ENCODE results near the gene CPNE4.
A peak's percentile ranks its signal among the peaks of the same experiment; 100 is the strongest.

Gene CPNE4

GRCh38 chr3:131796558-131797198 is 238.1 kb downstream of the CPNE4 start:
- no peak for DNase-seq (ENCODE audit: low spot score)

- DNase-seq (ENCODE audit: low spot score): no peak
Measured at GRCh38 chr3:131796111-131796510, 238.7 kb downstream of the CPNE4 start.

DNA sequence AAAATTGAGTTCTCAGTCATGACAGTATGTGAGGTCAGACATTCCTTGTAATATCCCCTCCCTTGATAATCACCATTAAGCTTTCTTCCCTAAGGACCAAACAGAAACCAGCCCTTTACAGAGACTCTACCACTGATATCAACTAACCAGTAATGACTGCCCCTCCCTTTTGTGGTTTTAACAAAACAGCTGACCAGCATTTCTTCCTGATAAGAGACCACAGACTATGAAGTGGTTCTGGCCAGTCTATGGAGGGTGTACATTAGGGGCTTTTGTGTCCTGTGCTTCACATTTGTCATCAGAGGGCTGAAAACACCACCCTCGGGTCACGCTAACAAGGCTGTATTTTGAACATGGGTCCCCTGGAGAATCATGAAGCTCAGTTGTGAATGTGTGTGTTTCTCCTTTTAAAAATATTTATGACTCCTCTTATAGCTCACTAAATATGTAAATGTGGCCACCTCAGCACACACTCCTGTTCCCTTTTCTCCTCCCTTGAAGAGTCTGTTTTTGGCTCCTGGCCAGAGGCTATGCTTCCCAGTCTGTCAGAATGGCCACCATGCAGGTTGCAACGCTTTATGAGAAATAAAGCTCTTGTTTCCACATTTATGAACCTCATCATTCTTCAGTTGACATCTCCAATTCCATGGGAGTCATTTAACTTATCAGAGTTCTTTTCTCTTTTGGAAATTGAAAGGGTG is 239.3 kb downstream of the CPNE4 start:
- peak; percentile 60 for DNase-seq (ENCODE audit: low spot score)

DNA sequence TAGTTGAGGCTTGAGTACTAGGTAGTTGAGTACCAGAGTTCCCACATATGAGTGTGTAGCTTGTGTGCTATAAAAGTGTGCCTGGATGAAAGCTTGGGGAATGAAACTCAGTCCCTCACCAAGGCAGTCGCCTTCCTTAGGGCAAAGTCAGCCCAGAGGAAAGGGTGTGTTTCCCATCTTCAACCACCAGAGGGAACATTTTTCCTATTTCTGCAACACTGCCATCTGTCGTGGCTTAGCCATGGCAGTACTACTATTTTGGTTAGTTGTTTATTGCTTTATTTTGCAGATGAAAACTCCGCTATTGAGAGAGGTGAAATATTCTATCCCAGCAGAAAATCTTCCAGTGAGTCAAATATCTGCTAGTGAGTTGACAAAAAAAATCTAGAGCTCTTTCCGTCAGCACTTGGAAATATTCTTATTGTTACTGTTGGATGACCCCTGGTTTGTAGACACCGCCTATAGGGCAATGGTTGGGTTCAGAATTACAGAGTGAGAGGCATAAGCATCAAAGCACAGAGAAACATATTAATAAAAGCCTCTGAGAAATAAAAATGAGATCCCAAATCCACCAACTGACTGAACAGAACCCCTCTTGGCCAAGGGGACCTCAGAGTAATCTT is 239.9 kb downstream of the CPNE4 start:
- DNase-seq (ENCODE audit: low spot score): peak; percentile 77

GRCh38 chr3:131793870-131794269 is 240.9 kb downstream of the CPNE4 start:
- DNase-seq (ENCODE audit: low spot score): no peak

DNA sequence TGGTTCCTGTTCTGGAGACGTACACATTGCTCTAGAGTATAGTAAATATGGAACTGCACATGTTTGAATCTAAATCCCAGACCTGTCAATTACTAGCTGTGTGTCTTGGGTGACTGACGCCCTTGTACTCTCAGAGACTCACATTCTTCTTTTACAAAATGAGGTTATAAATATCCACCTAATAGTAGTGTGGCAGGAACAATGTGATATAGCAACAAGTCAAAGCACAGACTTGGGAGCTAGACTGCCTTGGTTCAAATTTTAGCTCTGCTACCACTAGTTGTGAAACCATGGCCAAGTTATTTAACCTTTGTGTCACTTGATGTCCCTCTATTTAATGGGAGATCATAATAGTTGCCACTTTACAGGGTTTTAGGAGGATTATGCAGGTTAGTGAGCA is 245.6 kb downstream of the CPNE4 start:
- no peak for DNase-seq (ENCODE audit: low spot score)

DNA sequence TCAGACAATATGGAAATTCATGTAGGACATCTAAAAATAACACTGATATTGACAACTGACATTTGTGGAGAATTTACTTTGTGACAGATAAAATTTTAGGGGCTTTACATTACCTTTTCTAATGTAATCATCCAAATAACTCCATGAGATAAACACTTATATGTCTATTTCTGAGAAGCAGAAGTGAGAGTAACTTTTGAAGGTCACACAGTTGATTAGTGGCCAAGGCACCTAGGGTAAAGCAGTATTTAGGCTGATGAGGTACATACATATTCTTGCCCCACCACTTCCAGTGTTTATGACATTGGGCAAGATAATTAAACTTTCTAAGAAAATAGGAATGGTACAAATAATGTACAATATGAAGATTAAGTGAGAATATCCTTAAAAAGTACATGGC is 248.4 kb downstream of the CPNE4 start:
- no peak for DNase-seq (ENCODE audit: low spot score)

GRCh38 chr3:131782751-131783150 is 252.1 kb downstream of the CPNE4 start:
- no peak for DNase-seq (ENCODE audit: low spot score)

DNA sequence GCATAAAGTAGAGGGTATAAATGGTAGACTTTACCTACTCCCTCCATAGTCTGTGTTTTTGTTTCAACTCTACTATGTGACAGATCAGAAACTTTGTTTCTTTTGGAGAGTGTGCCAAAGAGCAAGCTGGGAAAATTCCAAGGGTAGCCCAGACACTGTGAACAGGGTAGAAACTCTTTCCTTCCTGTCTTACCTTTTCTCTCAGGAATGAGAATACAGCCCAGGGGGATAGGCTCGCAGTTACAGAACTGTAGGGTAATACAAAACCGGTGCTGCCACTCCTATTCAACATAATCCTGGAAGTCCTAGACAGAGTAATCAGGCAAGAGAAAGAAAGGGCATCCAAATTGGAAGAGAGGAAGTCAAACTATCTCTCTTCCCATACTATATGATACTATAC is 256.3 kb downstream of the CPNE4 start:
- no peak for DNase-seq (ENCODE audit: low spot score)

GRCh38 chr3:131775650-131776049 is 259.2 kb downstream of the CPNE4 start:
- no peak for DNase-seq (ENCODE audit: low spot score)

DNA sequence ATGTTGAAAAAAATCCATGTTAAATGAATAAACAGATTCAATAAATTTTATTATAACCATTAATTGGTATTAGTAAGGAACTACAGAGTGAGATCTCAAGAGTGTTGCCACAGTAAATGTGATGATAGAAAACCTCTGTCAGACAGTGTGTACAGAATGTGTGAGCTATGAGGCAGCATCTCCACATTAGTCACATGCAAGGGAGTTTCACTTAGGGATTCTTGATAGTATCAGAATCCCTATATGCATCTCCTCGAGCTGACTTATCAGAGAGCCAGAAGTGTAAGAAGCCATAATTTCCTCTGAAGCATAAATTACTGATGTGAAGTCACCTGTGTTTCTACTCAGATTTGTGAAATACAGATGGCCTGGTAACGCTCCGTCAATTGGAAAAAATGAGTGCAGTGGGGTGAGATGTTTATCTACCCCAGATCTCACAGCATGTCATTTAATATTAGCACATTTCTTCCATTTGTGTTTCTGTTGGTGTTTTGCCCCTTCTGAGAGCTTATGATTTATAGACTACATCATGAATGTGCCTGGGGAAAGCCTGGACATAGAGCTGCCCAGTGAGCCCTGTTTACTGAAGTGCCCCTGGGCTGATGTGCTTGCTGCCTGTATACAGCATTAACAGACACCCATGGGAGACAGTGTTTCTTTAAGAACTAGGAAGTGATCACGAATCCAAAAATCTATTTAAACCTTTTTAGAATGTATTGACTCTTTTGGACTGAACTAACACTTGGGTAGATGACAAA is 262.4 kb downstream of the CPNE4 start:
- DNase-seq (ENCODE audit: low spot score): no peak

DNA sequence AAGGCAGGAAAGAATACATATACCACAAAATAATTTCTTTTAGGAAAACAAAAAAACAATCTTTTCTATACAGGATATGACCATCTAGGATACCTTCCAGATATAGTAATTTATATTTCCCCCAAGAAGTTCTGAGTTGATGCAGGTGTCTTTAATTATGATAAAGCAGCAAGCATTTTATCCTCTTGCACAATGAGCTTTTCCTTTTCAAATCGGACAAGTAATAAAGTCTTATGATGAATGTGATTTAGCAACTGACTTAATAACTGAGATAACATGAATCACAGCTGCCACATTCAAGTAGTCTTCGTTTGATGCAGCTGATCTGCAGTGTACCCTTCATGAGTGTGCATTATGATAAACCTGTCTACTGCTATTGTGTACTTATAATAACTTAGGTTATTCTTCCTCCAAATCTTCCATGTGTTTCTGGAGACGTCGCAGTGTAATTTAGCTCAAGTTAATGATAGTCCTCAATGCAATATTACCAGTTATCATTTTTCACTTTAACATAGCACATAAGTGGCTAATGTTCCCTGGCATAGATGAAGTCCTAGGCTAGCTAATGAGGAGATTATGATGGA is 271.7 kb downstream of the CPNE4 start:
- no peak for DNase-seq (ENCODE audit: low spot score)

DNA sequence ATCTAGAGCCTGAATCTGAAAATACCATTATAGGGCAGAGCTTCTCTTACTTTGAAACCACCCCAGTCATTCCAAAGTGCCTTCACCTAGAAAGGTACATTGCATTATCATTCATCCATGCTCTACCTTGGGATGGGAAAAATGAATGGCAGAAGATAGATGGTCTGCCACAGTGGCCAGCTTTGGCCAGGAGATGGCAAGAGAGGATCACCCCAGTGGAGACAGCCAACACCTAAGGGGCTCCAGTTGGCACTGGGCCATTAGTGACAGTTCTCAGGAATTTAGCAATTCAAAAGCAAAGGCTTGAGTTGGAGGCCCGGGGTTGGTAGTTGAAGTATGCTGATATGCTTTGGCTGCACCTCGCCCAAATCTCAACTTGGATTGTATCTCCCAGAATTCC is 278.4 kb downstream of the CPNE4 start:
- no peak for DNase-seq (ENCODE audit: low spot score)

GRCh38 chr3:131755380-131755779 is 279.4 kb downstream of the CPNE4 start:
- no peak for DNase-seq (ENCODE audit: low spot score)

GRCh38 chr3:131750256-131750655 is 284.6 kb downstream of the CPNE4 start:
- DNase-seq (ENCODE audit: low spot score): no peak

GRCh38 chr3:131749826-131750225 is 285.0 kb downstream of the CPNE4 start:
- no peak for DNase-seq (ENCODE audit: low spot score)

- DNase-seq (ENCODE audit: low spot score): no peak
Measured at GRCh38 chr3:131747466-131747865, 287.3 kb downstream of the CPNE4 start.

DNA sequence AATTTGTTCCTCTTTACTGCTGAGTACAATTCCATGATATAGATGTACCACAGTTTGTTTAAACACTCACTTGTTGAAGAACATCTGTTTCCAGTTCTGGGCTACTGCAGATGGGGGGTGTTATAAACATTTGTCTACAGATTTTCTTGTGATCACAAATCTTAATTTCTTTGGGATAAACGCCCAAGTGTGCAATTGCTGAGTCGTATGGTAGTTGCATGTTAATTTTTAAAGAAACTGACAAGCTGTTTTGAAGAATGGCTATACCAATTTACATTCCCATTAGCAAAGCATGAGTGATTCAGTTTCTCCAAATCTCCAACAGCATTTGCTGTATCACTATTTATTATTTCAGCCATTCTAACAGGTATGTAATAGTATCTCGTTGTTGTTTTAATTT is 290.0 kb downstream of the CPNE4 start:
- DNase-seq (ENCODE audit: low spot score): no peak

- no peak for DNase-seq (ENCODE audit: low spot score)
Measured at GRCh38 chr3:131743126-131743525, 291.7 kb downstream of the CPNE4 start.

DNA sequence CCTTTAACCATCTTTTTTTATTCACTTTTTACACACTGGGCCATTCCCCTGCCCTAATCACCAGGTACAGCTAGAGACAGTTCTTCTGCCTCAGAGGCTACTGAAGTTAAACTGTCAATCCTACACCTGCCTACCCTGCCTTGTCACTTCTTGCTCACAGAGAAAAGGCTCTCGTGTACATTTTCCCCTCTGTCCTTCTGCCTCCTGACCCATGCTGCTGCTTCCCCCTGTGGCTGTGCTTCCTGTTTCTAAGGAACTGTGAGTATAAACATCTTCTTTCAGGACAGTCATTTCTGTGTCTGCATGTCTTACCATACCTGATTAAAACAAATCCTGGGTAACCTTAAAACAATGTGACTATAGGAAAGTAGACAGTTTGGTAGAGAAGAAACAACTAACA is 295.6 kb downstream of the CPNE4 start:
- no peak for DNase-seq (ENCODE audit: low spot score)

DNA sequence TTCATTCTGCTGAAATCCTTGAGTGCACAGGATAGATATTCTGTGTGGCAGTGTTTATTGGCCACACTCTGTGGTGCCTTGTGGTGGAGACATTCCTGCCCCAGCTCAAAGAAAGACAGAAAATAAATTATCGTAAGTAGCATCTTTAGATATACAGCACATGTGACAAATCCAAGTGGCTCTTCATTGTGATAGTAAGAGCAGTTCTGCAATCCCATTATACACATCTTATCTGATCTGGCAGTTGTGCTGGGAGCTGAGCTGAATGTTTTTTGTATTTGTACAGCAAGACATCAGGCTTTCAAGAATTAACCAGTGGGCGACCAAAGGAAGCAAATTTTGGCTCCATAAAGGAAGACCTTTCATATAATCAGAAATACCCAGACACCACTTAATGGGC is 296.7 kb downstream of the CPNE4 start:
- DNase-seq (ENCODE audit: low spot score): no peak

DNA sequence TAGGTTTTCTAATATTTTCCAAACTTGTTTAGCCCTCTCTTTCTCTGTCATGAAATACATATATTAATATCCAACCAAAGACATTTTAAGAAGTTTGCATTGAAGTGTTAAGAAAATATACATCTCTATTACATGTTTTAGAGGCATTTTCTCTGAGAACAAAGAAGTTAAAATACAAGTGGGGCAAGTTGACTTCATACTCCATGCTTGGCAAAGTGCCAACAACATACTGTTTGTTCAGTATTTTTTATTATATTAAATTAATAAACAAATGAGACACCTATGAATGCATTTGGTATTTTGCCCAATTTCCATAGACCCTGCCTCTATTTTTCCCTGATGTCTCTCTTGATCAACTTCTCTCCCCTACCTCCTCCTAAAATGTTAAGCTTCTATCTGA is 299.3 kb downstream of the CPNE4 start:
- DNase-seq (ENCODE audit: low spot score): no peak
